ENCODE measurements around the gene ABCA2.

The ABCA2 gene

DNA sequence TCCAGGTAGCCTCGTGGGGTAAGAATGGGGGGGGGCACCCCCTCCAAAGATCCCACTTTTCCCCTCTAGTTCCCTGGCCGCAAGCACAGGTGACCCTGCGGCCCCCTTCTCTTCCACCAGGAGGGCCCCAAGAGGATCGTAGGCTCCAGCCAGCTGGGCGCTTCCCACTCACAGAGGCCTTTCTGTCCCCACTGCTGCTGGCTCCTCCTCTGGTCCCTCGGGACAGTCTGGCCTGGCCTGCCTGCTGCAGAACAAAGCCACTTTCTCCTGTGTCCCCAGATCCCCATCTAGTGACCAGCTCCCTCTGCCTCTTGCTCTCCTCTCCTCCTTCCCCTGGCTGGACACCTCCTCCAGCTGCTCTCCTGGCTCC lies 42.9 kb upstream of the ABCA2 start:
- H4K8ac ChIP-seq (ENCODE audit: low read depth, low read length), result peak overlapping the region; percentile 76
- peak overlapping the region; percentile 94 for H2AFZ ChIP-seq (ENCODE audit: low read length)
- peak overlapping the region; percentile 82 for H2BK12ac ChIP-seq (ENCODE audit: low read length)
- H2BK15ac ChIP-seq (ENCODE audit: low read length), result peak overlapping the region; percentile 98
- H2BK120ac ChIP-seq (ENCODE audit: low read depth, low read length), result peak overlapping the region; percentile 35
- no peak for DNase-seq (ENCODE audit: low spot score)
- peak overlapping the region; percentile 67 to 75 for H3K4me3 ChIP-seq (ENCODE audit: low read length in 2 of 2)
- peaks cover 0 to 2% of the 10 kb centered on the region in 2 donors for H3K9me3 ChIP-seq (replicated peaks in 1 of 2; ENCODE audit: control insufficient read depth in 2 of 2, insufficient read depth in 1 of 2, low read depth in 1 of 2, low read length in 2 of 2)
- H3K9ac ChIP-seq (ENCODE audit: low read depth, low read length, poor library complexity), result peak overlapping the region; percentile 70
- no CpG with 5 or more reads among the region's 6 CpGs for WGBS, 2 donors (ENCODE audit: extremely low coverage in 2 of 2, insufficient read length in 2 of 2, insufficient replicate concordance in 1 of 2)
- peaks cover 3 to 20% (median 20%) of the 10 kb centered on the region in 3 experiments for H3K27me3 ChIP-seq (ENCODE audit: control insufficient read depth in 3 of 3, insufficient read depth in 3 of 3, low read depth in 1 of 3, low read length in 3 of 3)
- H3K4me1 ChIP-seq (ENCODE audit: control insufficient read depth in 2 of 2, insufficient read depth in 1 of 2, low read depth in 1 of 2, low read length in 2 of 2), result peaks cover 15% of the 10 kb centered on the region in 2 donors
- peak overlapping the region; percentile 11 for H4K91ac ChIP-seq (ENCODE audit: low read depth, low read length, poor library complexity)
- no peak overlapping the region for H3K4ac ChIP-seq (ENCODE audit: low read length)
- peak overlapping the region; percentile 91 for H3K4me2 ChIP-seq (ENCODE audit: insufficient read depth, low read length, poor library complexity, severe bottlenecking)
- H2BK5ac ChIP-seq (ENCODE audit: low read length), result peak overlapping the region; percentile 90
- H3K27ac ChIP-seq (replicated peaks; ENCODE audit: low read length), result peak overlapping the region; percentile 19
- peak overlapping the region; percentile 95 for H3K18ac ChIP-seq (ENCODE audit: low read length)
- H3K36me3 ChIP-seq (replicated peaks in 1 of 2; ENCODE audit: control insufficient read depth in 2 of 2, insufficient read depth in 2 of 2, low read length in 2 of 2), result peaks cover 0 to 8% of the 10 kb centered on the region in 2 donors
- H3K23ac ChIP-seq (ENCODE audit: low read depth, low read length, poor library complexity), result peak overlapping the region; percentile 85
- H3K14ac ChIP-seq (ENCODE audit: low read length), result peak overlapping the region; percentile 1
- H3K79me1 ChIP-seq (ENCODE audit: low read depth, low read length), result peaks cover 9% of the 10 kb centered on the region
- peak overlapping the region; percentile 88 for H2AK5ac ChIP-seq (ENCODE audit: low read depth, low read length)

DNA sequence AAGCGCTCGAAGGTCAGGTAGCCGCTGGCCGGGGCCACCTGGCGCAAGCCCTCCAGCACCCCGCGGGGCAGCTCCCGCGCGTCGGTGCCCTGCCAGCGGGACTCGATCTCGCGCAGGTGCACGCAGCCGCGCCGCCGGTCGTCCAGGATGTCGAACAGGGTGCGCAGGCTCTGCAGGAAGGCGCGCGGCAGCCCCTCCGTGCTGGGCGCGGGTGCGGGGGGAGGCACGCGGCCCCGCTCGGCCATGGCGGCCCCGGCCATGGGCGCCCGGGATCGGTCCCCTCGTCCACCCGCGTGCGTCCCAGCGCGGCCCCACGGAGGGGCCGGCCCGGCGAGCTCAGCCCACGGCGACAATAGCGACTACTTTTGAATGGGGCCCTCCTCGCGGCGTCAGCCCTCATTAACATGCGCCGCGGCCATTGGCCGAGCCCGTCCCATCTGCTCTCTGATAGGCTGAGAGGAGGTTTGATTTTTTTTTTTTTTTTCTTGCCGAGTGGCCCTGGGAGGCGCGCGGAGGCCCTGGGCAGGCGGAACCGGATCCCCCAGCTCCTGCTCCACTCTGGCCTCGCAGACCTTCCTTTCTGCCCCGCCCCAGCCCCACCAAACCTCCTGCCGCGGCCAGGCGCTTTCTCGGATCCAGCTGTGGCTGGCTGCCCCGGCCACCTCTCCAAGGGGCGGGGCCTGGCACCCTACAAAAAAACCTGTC lies 42.3 kb upstream of the ABCA2 start, which contains the start of gene SAPCD2:
Gene SAPCD2, minus strand, starts transcription at position 357 of the 705 bp plus-strand sequence. Its CDS starts 97 bp downstream, at position 260.
- Histone ChIP-seq H2BK120ac (ENCODE audit: low read depth, low read length) (peak within 1 kb of the TSS; percentile 87), H3K4me3 (ENCODE audit: low read length in 2 of 2) (peak within 1 kb of the TSS; percentile 75 to 87), H3K4ac (ENCODE audit: low read length) (no peak within 1 kb of the TSS), H3K4me1 (ENCODE audit: control insufficient read depth in 2 of 2, insufficient read depth in 1 of 2, low read depth in 1 of 2, low read length in 2 of 2) (peaks cover 15% of the 10 kb centered on the region in 2 donors), H3K9me3 (replicated peaks in 1 of 2; ENCODE audit: control insufficient read depth in 2 of 2, insufficient read depth in 1 of 2, low read depth in 1 of 2, low read length in 2 of 2) (peaks cover 0 to 2% of the 10 kb centered on the region in 2 donors), H2BK12ac (ENCODE audit: low read length) (peak within 1 kb of the TSS; percentile 82), H3K36me3 (replicated peaks in 1 of 2; ENCODE audit: control insufficient read depth in 2 of 2, insufficient read depth in 2 of 2, low read length in 2 of 2) (peaks cover 0 to 13% of the 10 kb centered on the region in 2 donors), H3K18ac (ENCODE audit: low read length) (peak within 1 kb of the TSS; percentile 95), H3K14ac (ENCODE audit: low read length) (peak within 1 kb of the TSS; percentile 38), H3K27me3 (ENCODE audit: control insufficient read depth in 3 of 3, insufficient read depth in 3 of 3, low read depth in 1 of 3, low read length in 3 of 3) (peaks cover 3 to 18% (median 18%) of the 10 kb centered on the region in 3 experiments), H2AK5ac (ENCODE audit: low read depth, low read length) (peak within 1 kb of the TSS; percentile 90), H4K8ac (ENCODE audit: low read depth, low read length) (peak within 1 kb of the TSS; percentile 76), H2AFZ (ENCODE audit: low read length) (peak within 1 kb of the TSS; percentile 94), H3K4me2 (ENCODE audit: insufficient read depth, low read length, poor library complexity, severe bottlenecking) (peak within 1 kb of the TSS; percentile 93), H3K27ac (replicated peaks; ENCODE audit: low read length) (peak within 1 kb of the TSS; percentile 19), H3K23ac (ENCODE audit: low read depth, low read length, poor library complexity) (peak within 1 kb of the TSS; percentile 85), H2BK15ac (ENCODE audit: low read length) (peak within 1 kb of the TSS; percentile 98), H3K9ac (ENCODE audit: low read depth, low read length, poor library complexity) (peak within 1 kb of the TSS; percentile 91), H2BK5ac (ENCODE audit: low read length) (peak within 1 kb of the TSS; percentile 90), H4K91ac (ENCODE audit: low read depth, low read length, poor library complexity) (peak within 1 kb of the TSS; percentile 72), H3K79me1 (ENCODE audit: low read depth, low read length) (peaks cover 9% of the 10 kb centered on the region)
- DNase-seq (ENCODE audit: low spot score), result peak; percentile 86
- no CpG with 5 or more reads among the region's 74 CpGs for WGBS, 2 donors (ENCODE audit: extremely low coverage in 2 of 2, insufficient read length in 2 of 2, insufficient replicate concordance in 1 of 2)

- Histone ChIP-seq H4K8ac (ENCODE audit: low read depth, low read length) (peak overlapping the region; percentile 65), H3K14ac (ENCODE audit: low read length) (peak overlapping the region; percentile 38), H4K91ac (ENCODE audit: low read depth, low read length, poor library complexity) (no peak overlapping the region), H3K4me1 (ENCODE audit: control insufficient read depth in 2 of 2, insufficient read depth in 1 of 2, low read depth in 1 of 2, low read length in 2 of 2) (peaks cover 15% of the 10 kb centered on the region in 2 donors), H2BK12ac (ENCODE audit: low read length) (no peak overlapping the region), H3K36me3 (replicated peaks in 1 of 2; ENCODE audit: control insufficient read depth in 2 of 2, insufficient read depth in 2 of 2, low read length in 2 of 2) (peaks cover 3 to 21% of the 10 kb centered on the region in 2 donors), H3K4ac (ENCODE audit: low read length) (no peak overlapping the region), H3K9me3 (replicated peaks in 1 of 2; ENCODE audit: control insufficient read depth in 2 of 2, insufficient read depth in 1 of 2, low read depth in 1 of 2, low read length in 2 of 2) (peaks cover 0 to 2% of the 10 kb centered on the region in 2 donors), H3K27me3 (ENCODE audit: control insufficient read depth in 3 of 3, insufficient read depth in 3 of 3, low read depth in 1 of 3, low read length in 3 of 3) (peaks cover 3 to 11% (median 10%) of the 10 kb centered on the region in 3 experiments), H3K27ac (replicated peaks; ENCODE audit: low read length) (no peak overlapping the region), H3K4me2 (ENCODE audit: insufficient read depth, low read length, poor library complexity, severe bottlenecking) (peak overlapping the region; percentile 93), H3K79me1 (ENCODE audit: low read depth, low read length) (peaks cover 9% of the 10 kb centered on the region), H3K9ac (ENCODE audit: low read depth, low read length, poor library complexity) (peak overlapping the region; percentile 91), H2BK5ac (ENCODE audit: low read length) (no peak overlapping the region), H3K23ac (ENCODE audit: low read depth, low read length, poor library complexity) (peak overlapping the region; percentile 65), H2AK5ac (ENCODE audit: low read depth, low read length) (peak overlapping the region; percentile 90), H3K4me3 (ENCODE audit: low read length in 2 of 2) (peak overlapping the region; percentile 75 to 87), H3K18ac (ENCODE audit: low read length) (peak overlapping the region; percentile 95), H2BK120ac (ENCODE audit: low read depth, low read length) (peak overlapping the region; percentile 87), H2AFZ (ENCODE audit: low read length) (peak overlapping the region; percentile 94), H2BK15ac (ENCODE audit: low read length) (peak overlapping the region; percentile 49)
- DNase-seq (ENCODE audit: low spot score), result no peak
- WGBS, 2 donors (ENCODE audit: extremely low coverage in 2 of 2, insufficient read length in 2 of 2, insufficient replicate concordance in 1 of 2), result no CpG with 5 or more reads among the region's 52 CpGs
These were observed 41.6 kb upstream of the ABCA2 start for GRCh38 chr9:137069508-137070091.

Measured in neuronal stem cell (in vitro differentiated cells).